PC-9 (cell line): Measurements from ENCODE around the gene HSPA2. TPM values are rescaled to one million over a fixed set of nuclear protein-coding genes. Genes with fewer than 3 reads are reported as not detected.

Experiments used
- Bru-seq: library from RNA; stranded (reverse); fragments of 400-500 nt; gene quantifications from one replicate; lab custom pipeline; 2021; lab: Mats Ljungman, UMichigan
- BruChase-seq, 2 experiments: library from RNA; stranded (reverse); fragments of 400-500 nt; gene quantifications; one replicate each; lab custom pipeline; 2021; lab: Mats Ljungman, UMichigan
- BruUV-seq: library from RNA; stranded (reverse); fragments of 400-500 nt; replicated peaks from 2 replicates; lab custom pipeline; 2021; lab: Mats Ljungman, UMichigan
- CTCF ChIA-PET: fragments of 300-600 bp; sonication (Branson Sonifier 250); formaldehyde crosslinking; loops from one replicate; lab custom pipeline; 2022; ENCODE audit warnings: antibody characterized with exemption; lab: Charles Lee
- POLR2A ChIA-PET: fragments of 300-600 bp; sonication (Branson Sonifier 250); formaldehyde crosslinking; loops from one replicate; lab custom pipeline; 2022; ENCODE audit warnings: antibody characterized with exemption; ENCODE audit not compliant: unreplicated experiment; lab: Charles Lee
- DNase-seq, 2 experiments: peaks; one replicate each; pipeline versions ENCODE4 v3.0.0 to v3.0.0-alpha.2; 2015 to 2022; ENCODE audit warnings: mixed read lengths in 1 of 2
- H2AFZ ChIP-seq: fragments of 200-600 bp; sonication (generic); 2 replicates; pipeline ENCODE4 v1.8.1; 2017; ENCODE audit warnings: antibody characterized with exemption
- H3F3A ChIP-seq: fragments of 200-600 bp; sonication (generic); 2 replicates; pipeline ENCODE4 v1.8.1; 2017; ENCODE audit warnings: antibody characterized with exemption, mild to moderate bottlenecking, low read depth; ENCODE audit not compliant: insufficient read depth
- H3K27ac ChIP-seq: fragments of 200-600 bp; sonication (generic); 2 replicates; pipeline ENCODE4 v1.6.1; 2016; ENCODE audit warnings: mixed run types
- H3K27me3 ChIP-seq: fragments of 200-600 bp; sonication (generic); 2 replicates; pipeline ENCODE4 v1.6.1; 2016; ENCODE audit warnings: low read depth, mixed run types; ENCODE audit not compliant: insufficient read depth
- H3K36me3 ChIP-seq: fragments of 200-600 bp; sonication (generic); 2 replicates; pipeline ENCODE4 v1.6.1; 2016; ENCODE audit warnings: low read depth, mixed run types
- H3K4me1 ChIP-seq: fragments of 200-600 bp; sonication (generic); replicated peaks from 2 replicates; pipeline ENCODE4 v1.6.1; 2016; ENCODE audit warnings: mixed run types; ENCODE audit not compliant: insufficient read depth
- H3K4me2 ChIP-seq: fragments of 200-600 bp; sonication (generic); 2 replicates; pipeline ENCODE4 v1.6.1; 2017; ENCODE audit warnings: mixed run types
- H3K4me3 ChIP-seq: fragments of 200-600 bp; sonication (generic); 2 replicates; pipeline ENCODE4 v1.6.1; 2016; ENCODE audit warnings: mixed run types
- H3K79me2 ChIP-seq: fragments of 200-600 bp; sonication (generic); 2 replicates; pipeline ENCODE4 v1.6.1; 2017; ENCODE audit warnings: low read depth, mixed run types
- H3K9me2 ChIP-seq: fragments of 200-600 bp; sonication (generic); 2 replicates; pipeline ENCODE4 v1.8.1; 2017; ENCODE audit warnings: mild to moderate bottlenecking; ENCODE audit not compliant: insufficient read depth
- H3K9me3 ChIP-seq: fragments of 200-600 bp; sonication (generic); 2 replicates; pipeline ENCODE4 v1.8.1; 2016; ENCODE audit warnings: low read depth; ENCODE audit not compliant: insufficient read depth
- H4K20me1 ChIP-seq: fragments of 200-600 bp; sonication (generic); 2 replicates; pipeline ENCODE4 v1.8.1; 2017; ENCODE audit not compliant: insufficient read depth
- EZH2 ChIP-seq: fragments of 200-600 bp; sonication (generic); IDR thresholded peaks from 2 replicates; pipeline ENCODE4 v1.8.0; 2017; ENCODE audit warnings: antibody characterized with exemption, low read depth
- intact Hi-C: fragments of 100-400 bp; cut with micrococcal nuclease; formaldehyde crosslinking; loops from one replicate; pipeline ENCODE4 v1.10.0; 2022; ENCODE audit not compliant: unreplicated experiment
- long read RNA-seq: library from polyadenylated mRNA; stranded (forward); transcript quantifications from one replicate; pipeline ENCODE4 v2.0.0, GENCODE V29; 2022
- total RNA-seq: library from RNA; stranded (reverse); gene quantifications from 2 replicates; pipeline ENCODE4 v1.2.3, GENCODE V29; 2021
- TF ChIP-seq, protein P1 (sequence below): fragments of 200-600 bp; sonication (generic); conservative IDR thresholded peaks from 2 replicates; pipeline ENCODE4 v1.6.1; 2017; ENCODE audit warnings: mixed run types, antibody characterized with exemption, mild to moderate bottlenecking, moderate library complexity

Gene HSPA2
- total RNA-seq (11.0 and 14.3 TPM in 2 replicates), Bru-seq, nascent RNA (percentile 51 among the genes with signal in this experiment), BruChase-seq, experiment 1, labeled RNA remaining after a 2-hour chase (percentile 52 among the genes with signal in this experiment), BruChase-seq, experiment 2, labeled RNA remaining after a 6-hour chase (percentile 62 among the genes with signal in this experiment)
- long read RNA-seq, transcript HSPA2-201 (1 exons, 2,767 nt), result major isoform, 48 of 48 reads
- long read RNA-seq, partial matches to known transcripts, result 0 of 48 reads
- long read RNA-seq, other reads (novel, unspliced or antisense), result 0 of 48 reads

DNA sequence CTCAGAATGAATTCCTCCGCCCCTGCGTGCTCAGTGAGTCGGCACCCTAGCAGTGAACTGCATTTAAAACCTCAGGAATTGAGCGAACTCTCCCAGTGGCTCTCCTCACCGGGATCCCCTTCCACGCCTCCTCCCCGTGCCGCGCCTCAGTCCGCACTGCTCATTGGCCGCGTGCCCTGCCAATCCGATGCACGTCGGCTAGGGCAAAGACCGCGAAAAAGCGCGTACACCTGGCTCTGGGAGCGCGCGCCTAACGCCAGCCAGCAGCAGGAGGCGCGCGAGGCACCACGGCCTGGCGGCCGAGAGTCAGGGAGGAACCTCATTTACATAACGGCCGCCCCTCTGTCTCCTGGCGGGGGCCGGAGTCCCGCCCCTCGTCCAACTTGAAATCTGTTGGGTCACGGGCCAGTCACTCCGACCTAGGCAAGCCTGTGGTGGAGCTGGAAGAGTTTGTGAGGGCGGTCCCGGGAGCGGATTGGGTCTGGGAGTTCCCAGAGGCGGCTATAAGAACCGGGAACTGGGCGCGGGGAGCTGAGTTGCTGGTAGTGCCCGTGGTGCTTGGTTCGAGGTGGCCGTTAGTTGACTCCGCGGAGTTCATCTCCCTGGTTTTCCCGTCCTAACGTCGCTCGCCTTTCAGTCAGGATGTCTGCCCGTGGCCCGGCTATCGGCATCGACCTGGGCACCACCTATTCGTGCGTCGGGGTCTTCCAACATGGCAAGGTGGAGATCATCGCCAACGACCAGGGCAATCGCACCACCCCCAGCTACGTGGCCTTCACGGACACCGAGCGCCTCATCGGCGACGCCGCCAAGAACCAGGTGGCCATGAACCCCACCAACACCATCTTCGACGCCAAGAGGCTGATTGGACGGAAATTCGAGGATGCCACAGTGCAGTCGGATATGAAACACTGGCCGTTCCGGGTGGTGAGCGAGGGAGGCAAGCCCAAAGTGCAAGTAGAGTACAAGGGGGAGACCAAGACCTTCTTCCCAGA, at the start of gene HSPA2:
TSS of gene HSPA2 (plus strand) at position 534 of the 995 bp plus-strand sequence. CDS start at position 643, 109 bp downstream.
- Histone ChIP-seq H3K4me1 (peaks cover 37% of the 10 kb centered on the region), H3K27me3 (no peaks in the 10 kb centered on the region), H3K79me2 (no peaks in the 10 kb centered on the region), H4K20me1 (no peaks in the 10 kb centered on the region), H3K9me3 (no peaks in the 10 kb centered on the region), H3K36me3 (no peaks in the 10 kb centered on the region), H3K4me3 (peak within 1 kb of the TSS; percentile 74), H3F3A (peaks cover 33% of the 10 kb centered on the region; the same call in 1 of the 2 replicates), H3K27ac (peak within 1 kb of the TSS; percentile 84), H3K9me2 (no peaks in the 10 kb centered on the region), H3K4me2 (peak within 1 kb of the TSS; percentile 87), H2AFZ (peak within 1 kb of the TSS; percentile 89)
- TSS peak; percentile 61 for BruUV-seq
- ChIA-PET CTCF (interaction anchor here (0.6 to 1.8 kb wide), 13 partner anchors 14 to 849 kb away, joined by 3 to 13 read pairs (median 3); no protein-coding TSS in a partner anchor), POLR2A (interaction anchor here (0.5 to 1.5 kb wide), 21 partner anchors 9 to 971 kb away, joined by 3 to 28 read pairs (median 4); partner anchors contain the start of gene MTHFD1)
- peak; percentile 97 to 100 for DNase-seq
- intact Hi-C loops, result loop anchor here (1.0 to 10.0 kb wide), 7 partner anchors 29 to 354 kb away; partner anchors contain the start of gene ZBTB25
- TF ChIP-seq EZH2, result no peak
- TF ChIP-seq, protein P1, sequence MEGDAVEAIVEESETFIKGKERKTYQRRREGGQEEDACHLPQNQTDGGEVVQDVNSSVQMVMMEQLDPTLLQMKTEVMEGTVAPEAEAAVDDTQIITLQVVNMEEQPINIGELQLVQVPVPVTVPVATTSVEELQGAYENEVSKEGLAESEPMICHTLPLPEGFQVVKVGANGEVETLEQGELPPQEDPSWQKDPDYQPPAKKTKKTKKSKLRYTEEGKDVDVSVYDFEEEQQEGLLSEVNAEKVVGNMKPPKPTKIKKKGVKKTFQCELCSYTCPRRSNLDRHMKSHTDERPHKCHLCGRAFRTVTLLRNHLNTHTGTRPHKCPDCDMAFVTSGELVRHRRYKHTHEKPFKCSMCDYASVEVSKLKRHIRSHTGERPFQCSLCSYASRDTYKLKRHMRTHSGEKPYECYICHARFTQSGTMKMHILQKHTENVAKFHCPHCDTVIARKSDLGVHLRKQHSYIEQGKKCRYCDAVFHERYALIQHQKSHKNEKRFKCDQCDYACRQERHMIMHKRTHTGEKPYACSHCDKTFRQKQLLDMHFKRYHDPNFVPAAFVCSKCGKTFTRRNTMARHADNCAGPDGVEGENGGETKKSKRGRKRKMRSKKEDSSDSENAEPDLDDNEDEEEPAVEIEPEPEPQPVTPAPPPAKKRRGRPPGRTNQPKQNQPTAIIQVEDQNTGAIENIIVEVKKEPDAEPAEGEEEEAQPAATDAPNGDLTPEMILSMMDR, result peak; percentile 77

DNA sequence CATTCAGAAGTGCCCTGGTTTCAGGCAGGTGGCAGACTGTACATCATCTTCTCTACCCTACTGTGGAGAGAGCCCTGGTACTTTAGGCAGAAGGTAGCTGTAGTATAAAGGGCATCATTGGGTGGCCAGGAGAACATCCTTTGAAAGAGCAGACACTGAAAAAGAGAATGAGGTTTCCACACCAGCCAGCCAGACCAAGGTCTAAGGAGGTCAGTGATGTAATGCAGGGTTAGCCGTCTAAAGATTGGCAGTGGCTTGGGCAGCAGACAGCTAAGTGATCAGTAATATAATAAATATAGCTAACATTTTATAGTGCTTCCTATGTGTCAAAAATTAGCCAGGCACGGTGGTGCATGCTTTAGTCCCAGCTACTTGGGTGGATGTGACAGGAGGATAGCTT, 48.9 kb upstream of the HSPA2 start:
- H3K4me3 ChIP-seq, result no peak overlapping the region
- H3K4me2 ChIP-seq, result no peak overlapping the region
- H3K9me3 ChIP-seq, result no peaks in the 10 kb centered on the region
- H3K79me2 ChIP-seq, result no peaks in the 10 kb centered on the region
- H4K20me1 ChIP-seq, result peaks cover 3% of the 10 kb centered on the region; the same call in 1 of the 2 replicates
- H3K27me3 ChIP-seq, result no peaks in the 10 kb centered on the region
- TF ChIP-seq, protein P1, result no peak
- TF ChIP-seq EZH2, result no peak
- intact Hi-C loops, result no loop called here
- no peak for DNase-seq
- ChIA-PET CTCF (no interaction called here), POLR2A (no interaction called here)
- peaks cover 3% of the 10 kb centered on the region; the same call in 1 of the 2 replicates for H3K36me3 ChIP-seq
- no peaks in the 10 kb centered on the region for H3K4me1 ChIP-seq
- BruUV-seq, result no TSS peak
- no peak overlapping the region for H2AFZ ChIP-seq
- no peaks in the 10 kb centered on the region for H3K9me2 ChIP-seq
- no peaks in the 10 kb centered on the region for H3F3A ChIP-seq
- no peak overlapping the region for H3K27ac ChIP-seq

DNA sequence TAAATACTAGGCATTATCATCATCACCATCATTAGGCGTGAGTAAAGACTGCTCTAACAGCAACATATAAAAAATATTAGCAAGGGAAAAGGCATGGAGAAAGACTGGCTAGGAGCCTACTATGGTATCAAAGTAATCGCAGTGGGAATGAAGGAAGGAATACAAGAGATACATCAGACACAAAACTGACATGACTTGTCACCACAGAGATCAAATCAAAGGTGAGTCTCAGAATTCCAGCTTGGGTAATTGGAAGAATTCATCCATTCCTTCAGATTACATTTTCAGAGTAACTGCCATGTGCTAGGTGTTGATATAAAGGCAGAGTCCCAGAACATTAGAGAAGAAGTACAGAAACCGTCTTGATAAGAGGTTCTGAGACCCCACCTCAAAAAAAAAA, 47.1 kb upstream of the HSPA2 start:
- Histone ChIP-seq H3K27me3 (no peaks in the 10 kb centered on the region), H3K4me2 (no peak overlapping the region), H3K36me3 (0 out of 2 replicates have a peak, but pooled peaks cover 5% of the 10 kb centered on the region), H3K79me2 (no peaks in the 10 kb centered on the region), H4K20me1 (peaks cover 3% of the 10 kb centered on the region; the same call in 1 of the 2 replicates), H3K4me1 (no peaks in the 10 kb centered on the region), H3K9me2 (no peaks in the 10 kb centered on the region), H2AFZ (no peak overlapping the region), H3K9me3 (no peaks in the 10 kb centered on the region), H3K4me3 (no peak overlapping the region), H3K27ac (no peak overlapping the region), H3F3A (no peaks in the 10 kb centered on the region)
- POLR2A ChIA-PET, result no interaction called here
- no peak for DNase-seq
- CTCF ChIA-PET, result no interaction called here
- intact Hi-C loops, result no loop called here
- TF ChIP-seq, protein P1, result no peak
- no peak for TF ChIP-seq EZH2
- BruUV-seq, result no TSS peak
